Head of caudate nucleus (tissue), 42 donors: ENCODE results near the gene TCF12.

Experiments
- DNase-seq, 42 donors: peaks; one replicate each; pipeline versions ENCODE4 v3.0.0 to v3.0.0-alpha.2; 2020 to 2021; ENCODE audit warnings: mixed read lengths in 7 of 42
- intact Hi-C: fragments of 100-400 bp; cut with DNase I; formaldehyde crosslinking; loops from one replicate; pipeline ENCODE4 v1.15.0; 2022

The TCF12 gene

GRCh38 chr15:57306161-57306943 lies 387.9 kb downstream of the TCF12 start:
- intact Hi-C loops: loop anchor here (2.0 to 10.0 kb wide), 2 partner anchors 72 to 160 kb away; no protein-coding TSS in a partner anchor

GRCh38 chr15:57306944-57307411 lies 388.5 kb downstream of the TCF12 start:
- DNase-seq: peak in 1 of 42 donors; percentile 22
- intact Hi-C loops: loop anchor here (2.0 to 10.0 kb wide), 2 partner anchors 72 to 160 kb away; no protein-coding TSS in a partner anchor

More at GRCh38 chr15:57306161-57306943, 387.9 kb downstream of the TCF12 start:
- DNase-seq: peak; percentile 71 to 97 (median 90)

GRCh38 chr15:57307527-57308169 lies 389.2 kb downstream of the TCF12 start:
- DNase-seq: no peak
- intact Hi-C loops: loop anchor here (2.0 to 10.0 kb wide), 2 partner anchors 73 to 161 kb away; no protein-coding TSS in a partner anchor

- intact Hi-C loops: loop anchor here (10.0 kb wide), 1 partner anchor 73 kb away; no protein-coding TSS in a partner anchor
These were observed 389.7 kb downstream of the TCF12 start for GRCh38 chr15:57308170-57308545.

GRCh38 chr15:57309856-57310760 lies 391.7 kb downstream of the TCF12 start:
- DNase-seq: peak in 1 of 42 donors; percentile 19
- intact Hi-C loops: loop anchor here (10.0 kb wide), 1 partner anchor 75 kb away; no protein-coding TSS in a partner anchor

More at GRCh38 chr15:57308170-57308545, 389.7 kb downstream of the TCF12 start:
- peak in 1 of 42 donors; percentile 1 for DNase-seq

GRCh38 chr15:57310876-57311275 lies 392.4 kb downstream of the TCF12 start:
- DNase-seq: peak in 1 of 42 donors; percentile 15
- intact Hi-C loops: no loop called here

- intact Hi-C loops: no loop called here
- DNase-seq: no peak
These were observed 393.5 kb downstream of the TCF12 start for GRCh38 chr15:57312006-57312317.

GRCh38 chr15:57312318-57313133 lies 394.1 kb downstream of the TCF12 start:
- intact Hi-C loops: no loop called here
- DNase-seq: peak in 1 of 42 donors; percentile 16

GRCh38 chr15:57313134-57313483 lies 394.7 kb downstream of the TCF12 start:
- intact Hi-C loops: no loop called here

GRCh38 chr15:57314221-57314620 lies 395.8 kb downstream of the TCF12 start:
- intact Hi-C loops: no loop called here
- DNase-seq: no peak

More at GRCh38 chr15:57313134-57313483, 394.7 kb downstream of the TCF12 start:
- no peak for DNase-seq

- intact Hi-C loops: no loop called here
- no peak for DNase-seq
These were observed 398.0 kb downstream of the TCF12 start for GRCh38 chr15:57316451-57316850.

GRCh38 chr15:57319226-57319918 lies 400.9 kb downstream of the TCF12 start:
- no peak for DNase-seq
- intact Hi-C loops: no loop called here

GRCh38 chr15:57319919-57320560 lies 401.6 kb downstream of the TCF12 start:
- DNase-seq: no peak
- intact Hi-C loops: no loop called here

- peak in 1 of 42 donors; percentile 32 for DNase-seq
- intact Hi-C loops: no loop called here
These were observed 402.3 kb downstream of the TCF12 start for GRCh38 chr15:57320631-57321220.

GRCh38 chr15:57321485-57321884 lies 403.0 kb downstream of the TCF12 start:
- no peak for DNase-seq
- intact Hi-C loops: no loop called here

- intact Hi-C loops: no loop called here
- no peak for DNase-seq
These were observed 403.6 kb downstream of the TCF12 start for GRCh38 chr15:57321973-57322601.
